Fibroblast of the aortic adventitia (primary cell): Measurements from ENCODE around the gene MAGI2. TPM values are rescaled to one million over a fixed set of nuclear protein-coding genes. Genes with fewer than 3 reads are reported as not detected.

Experiments
- DNase-seq: peaks from one replicate; pipeline ENCODE4 v3.0.0-alpha.2; 2010; ENCODE audit warnings: low read depth
- H3K4me3 ChIP-seq: 2 replicates; pipeline ENCODE4 v1.5.1; 2011; ENCODE audit warnings: low read depth, mild to moderate bottlenecking, control low read depth, low read length, moderate library complexity
- CTCF ChIP-seq: IDR thresholded peaks from 2 replicates; pipeline ENCODE4 v1.5.1; 2011; ENCODE audit warnings: mild to moderate bottlenecking, low read length, control low read depth, inconsistent platforms; ENCODE audit not compliant: insufficient read depth
- total RNA-seq: library from RNA; depleted of rRNA; stranded (reverse); fragments of >200 nt; gene quantifications from 2 replicates; pipeline ENCODE4 v1.2.3, GENCODE V29; 2012; ENCODE audit warnings: low replicate concordance

The MAGI2 gene
- total RNA-seq, 1 donor, result 25.5 TPM

GRCh38 chr7:78862411-78862900, 591.0 kb downstream of the MAGI2 start:
- DNase-seq, result no peak
- H3K4me3 ChIP-seq, result no peak overlapping the region
- no peak for TF ChIP-seq CTCF

- no peak for TF ChIP-seq CTCF
- no peak for DNase-seq
- no peak overlapping the region for H3K4me3 ChIP-seq
Observed at GRCh38 chr7:78852951-78853350, 600.5 kb downstream of the MAGI2 start.

GRCh38 chr7:78850093-78850740, 603.2 kb downstream of the MAGI2 start:
- no peak for TF ChIP-seq CTCF
- H3K4me3 ChIP-seq, result no peak overlapping the region
- no peak for DNase-seq

- DNase-seq, result no peak
- no peak overlapping the region for H3K4me3 ChIP-seq
- no peak for TF ChIP-seq CTCF
Observed at GRCh38 chr7:78845155-78845554, 608.3 kb downstream of the MAGI2 start.

GRCh38 chr7:78842068-78842467, 611.4 kb downstream of the MAGI2 start:
- TF ChIP-seq CTCF, result no peak
- H3K4me3 ChIP-seq, result no peak overlapping the region
- no peak for DNase-seq

GRCh38 chr7:78835897-78836296, 617.6 kb downstream of the MAGI2 start:
- no peak for DNase-seq
- no peak overlapping the region for H3K4me3 ChIP-seq
- TF ChIP-seq CTCF, result no peak

- DNase-seq, result no peak
- TF ChIP-seq CTCF, result no peak
- H3K4me3 ChIP-seq, result no peak overlapping the region
Observed at GRCh38 chr7:78828317-78828716, 625.1 kb downstream of the MAGI2 start.
